ENCODE data around the gene PAK6.
A peak's percentile ranks its signal among the peaks of the same experiment; 100 is the strongest.

The PAK6 gene

GRCh38 chr15:40238532-40239403 is at the start of gene PAK6:
Gene PAK6 (plus strand): TSS chr15:40239063. CDS start chr15:40264786, 25,723 bp downstream.
- H3K4me3 ChIP-seq (ENCODE audit: low read depth, low read length): peak within 1 kb of the TSS; percentile 29
- TF ChIP-seq CTCF (IDR thresholded peaks at IDR 0.05; ENCODE audit: low read depth, low read length): no peak
- DNase-seq (ENCODE audit: low read depth, low spot score): peak; percentile 28
- in situ Hi-C loops (cut with HindIII; ENCODE audit: low sequenced_read_pairs): no loop called here

- no peak overlapping the region for H3K4me3 ChIP-seq (ENCODE audit: low read depth, low read length)
- in situ Hi-C loops (cut with HindIII; ENCODE audit: low sequenced_read_pairs): no loop called here
- TF ChIP-seq CTCF (IDR thresholded peaks at IDR 0.05; ENCODE audit: low read depth, low read length): no peak
- peak; percentile 51 for DNase-seq (ENCODE audit: low read depth, low spot score)
These were observed 48.3 kb upstream of the PAK6 start for GRCh38 chr15:40190591-40190990.

GRCh38 chr15:40192942-40193341 is 45.9 kb upstream of the PAK6 start:
- peak; percentile 17 for DNase-seq (ENCODE audit: low read depth, low spot score)
- in situ Hi-C loops (cut with HindIII; ENCODE audit: low sequenced_read_pairs): no loop called here
- H3K4me3 ChIP-seq (ENCODE audit: low read depth, low read length): no peak overlapping the region
- no peak for TF ChIP-seq CTCF (IDR thresholded peaks at IDR 0.05; ENCODE audit: low read depth, low read length)

- H3K4me3 ChIP-seq (ENCODE audit: low read depth, low read length): no peak overlapping the region
- DNase-seq (ENCODE audit: low read depth, low spot score): no peak
- no peak for TF ChIP-seq CTCF (IDR thresholded peaks at IDR 0.05; ENCODE audit: low read depth, low read length)
- in situ Hi-C loops (cut with HindIII; ENCODE audit: low sequenced_read_pairs): no loop called here
These were observed 41.4 kb upstream of the PAK6 start for GRCh38 chr15:40197434-40197833.

GRCh38 chr15:40198355-40199085 is 40.3 kb upstream of the PAK6 start:
- in situ Hi-C loops (cut with HindIII; ENCODE audit: low sequenced_read_pairs): no loop called here

More at GRCh38 chr15:40198355-40199085, 40.3 kb upstream of the PAK6 start:
- TF ChIP-seq CTCF (IDR thresholded peaks at IDR 0.05; ENCODE audit: low read depth, low read length): no peak
- H3K4me3 ChIP-seq (ENCODE audit: low read depth, low read length): no peak overlapping the region
- no peak for DNase-seq (ENCODE audit: low read depth, low spot score)
